Left colon (tissue), 2 donors: ENCODE measurements around the gene SORCS3. TPM values are rescaled to one million over a fixed set of nuclear protein-coding genes. Genes with fewer than 3 reads are reported as not detected.

Experiments
- ATAC-seq: fragments of 200-7000 bp; cut with Tn5 transposase; one replicate; pipeline ENCODE4 v1.9.1; 2020; ENCODE audit warnings: mild to moderate bottlenecking, moderate library complexity
- DNase-seq, 2 donors: peaks; one replicate each; pipeline ENCODE4 v3.0.0-alpha.2; 2020
- intact Hi-C, 2 donors: fragments of 100-400 bp; cut with DNase I in 1 of 2; cut with micrococcal nuclease in 1 of 2; formaldehyde crosslinking; loops; one replicate each; pipeline versions ENCODE4 v1.11.2 to v1.14.0; 2022; cut with DNase I, micrococcal nuclease
- long read RNA-seq: library from polyadenylated mRNA; unstranded; transcript quantifications from one replicate; pipeline ENCODE4 v2.0.0, GENCODE V29; 2021
- total RNA-seq, 2 donors: library from RNA; stranded (reverse); fragmentation: NEBNext Ultra II Directional; extraction: Animal tissue kit (Norgen Biotek cat#: 25700); gene quantifications; one replicate each; pipeline ENCODE4 v1.2.1, GENCODE V29; 2021
- donor health status: DM: no; HTN: no; CAD: no.
- donor health status: DM: yes; HTN: yes; CAD: no.

The SORCS3 gene
- total RNA-seq, result under 1 TPM in 1 of 2 donors, not detected in 1; 0.22 TPM
- long read RNA-seq, result 0 reads

- ATAC-seq, result no peak
- intact Hi-C loops, result no loop called here
Observed at GRCh38 chr10:104641187-104641936, at the start of gene SORCS3. TSS of gene SORCS3 (plus strand) at chr10:104641290.

GRCh38 chr10:104591441-104591840 is 49.6 kb upstream of the SORCS3 start:
- no peak for DNase-seq
- intact Hi-C loops, result no loop called here
- no peak for ATAC-seq

More at GRCh38 chr10:104641187-104641936, at the start of gene SORCS3:
- DNase-seq, result no peak

- DNase-seq (no peak), ATAC-seq (no peak)
- intact Hi-C loops, result no loop called here
Observed at GRCh38 chr10:104601166-104601565, 39.9 kb upstream of the SORCS3 start.

GRCh38 chr10:104608091-104608828 is 32.8 kb upstream of the SORCS3 start:
- intact Hi-C loops, result no loop called here
- ATAC-seq, result no peak

GRCh38 chr10:104612571-104613205 is 28.4 kb upstream of the SORCS3 start:
- intact Hi-C loops, result no loop called here
- DNase-seq, result no peak
- ATAC-seq, result no peak

More at GRCh38 chr10:104608091-104608828, 32.8 kb upstream of the SORCS3 start:
- no peak for DNase-seq

- intact Hi-C loops, result no loop called here
- no peak for DNase-seq
- no peak for ATAC-seq
Observed at GRCh38 chr10:104613406-104613805, 27.7 kb upstream of the SORCS3 start.

GRCh38 chr10:104614245-104614831 is 26.8 kb upstream of the SORCS3 start:
- intact Hi-C loops, result no loop called here
- ATAC-seq (no peak), DNase-seq (peak in 1 of 2 donors; percentile 9)

GRCh38 chr10:104615136-104615535 is 26.0 kb upstream of the SORCS3 start:
- ATAC-seq, result no peak
- no peak for DNase-seq
- intact Hi-C loops, result no loop called here

GRCh38 chr10:104617831-104618230 is 23.3 kb upstream of the SORCS3 start:
- no peak for DNase-seq
- intact Hi-C loops, result no loop called here
- no peak for ATAC-seq

GRCh38 chr10:104622175-104622574 is 18.9 kb upstream of the SORCS3 start:
- intact Hi-C loops, result no loop called here
- DNase-seq (no peak), ATAC-seq (no peak)

- no peak for ATAC-seq
- intact Hi-C loops, result no loop called here
- DNase-seq, result no peak
Observed at GRCh38 chr10:104622598-104623209, 18.4 kb upstream of the SORCS3 start.

- DNase-seq (no peak), ATAC-seq (no peak)
- intact Hi-C loops, result no loop called here
Observed at GRCh38 chr10:104630731-104631130, 10.4 kb upstream of the SORCS3 start.

- intact Hi-C loops, result no loop called here
- ATAC-seq (no peak), DNase-seq (no peak)
Observed at GRCh38 chr10:104631946-104632345, 9.1 kb upstream of the SORCS3 start.

- no peak for DNase-seq
- intact Hi-C loops, result no loop called here
- ATAC-seq, result no peak
Observed at GRCh38 chr10:104638861-104639589, 2.1 kb upstream of the SORCS3 start.

- ATAC-seq, result no peak
- intact Hi-C loops, result no loop called here
Observed at GRCh38 chr10:104639590-104640338, 1.3 kb upstream of the SORCS3 start.

GRCh38 chr10:104640339-104641186 is 527 bp upstream of the SORCS3 start:
- DNase-seq (no peak), ATAC-seq (no peak)
- intact Hi-C loops, result no loop called here

More at GRCh38 chr10:104639590-104640338, 1.3 kb upstream of the SORCS3 start:
- DNase-seq, result no peak
